K562 (cell line): ENCODE data around the gene GHR. TPM values are rescaled to one million over a fixed set of nuclear protein-coding genes. Genes with fewer than 3 reads are reported as not detected.

Experiments used
- ATAC-seq: fragments of 200-7000 bp; cut with Tn5 transposase; 3 replicates; pipeline ENCODE4 v1.9.1; 2020; ENCODE audit warnings: moderate library complexity
- BruUV-seq: library from RNA; stranded (reverse); fragments of 400-500 nt; replicated peaks from 2 replicates; lab custom pipeline; 2021; lab: Mats Ljungman, UMichigan
- CTCF ChIA-PET: fragments of 300-600 bp; formaldehyde crosslinking; extraction: SDS; loops from one replicate; lab custom pipeline; 2021; ENCODE audit warnings: low intra/inter-chr PET ratio; lab: Yijun Ruan, JAX
- POLR2A ChIA-PET: fragments of 300-600, 350-650 bp; sonication (Branson Sonifier 250); formaldehyde crosslinking; extraction: SDS; loops from one replicate; lab custom pipeline; 2021; ENCODE audit warnings: antibody characterized with exemption, inconsistent platforms; lab: Yijun Ruan, JAX
- DNase-seq, 4 experiments: peaks; one replicate each; pipeline versions ENCODE4 v3.0.0 to v3.0.0-alpha.2; 2011 to 2018; ENCODE audit warnings: low spot score in 3 of 4, mixed read lengths in 3 of 4; ENCODE audit errors: extremely low read depth in 1 of 4
- FAIRE-seq: peaks from 2 replicates; lab custom pipeline; 2011; peaks lifted over from hg19 to GRCh38; lab: Jason Lieb, UNC
- H2AFZ ChIP-seq: 2 replicates; pipeline ENCODE4 v1.6.0; 2011; ENCODE audit warnings: low read depth, low read length, control low read depth, inconsistent platforms
- H3K27ac ChIP-seq: fragments of 200-600 bp; 3 replicates; pipeline ENCODE4 v1.8.0; 2011; ENCODE audit warnings: low read depth, mild to moderate bottlenecking, control low read depth, inconsistent platforms, low read length, moderate library complexity, mixed read lengths; ENCODE audit errors: extremely low read depth
- H3K27me3 ChIP-seq, 2 experiments: fragments of 300-600 bp in 1 of 2; 2 replicates in 1 of 2; 3 replicates in 1 of 2; pipeline versions ENCODE4 v1.6.0 to v1.8.0; 2011; ENCODE audit warnings: inconsistent platforms in 2 of 2, low read length in 2 of 2, mild to moderate bottlenecking in 1 of 2, mixed read lengths in 1 of 2, moderate library complexity in 1 of 2; ENCODE audit not compliant: control insufficient read depth in 2 of 2, insufficient read depth in 2 of 2
- H3K36me3 ChIP-seq: fragments of 300-600 bp; 3 replicates; pipeline ENCODE4 v1.8.0; 2011; ENCODE audit warnings: mild to moderate bottlenecking, low read length, inconsistent platforms; ENCODE audit not compliant: control insufficient read depth, insufficient read depth
- H3K4me1 ChIP-seq, 2 experiments: fragments of 200-600 bp in 1 of 2; replicated peaks in 1 of 2; 2 replicates in 1 of 2; 3 replicates in 1 of 2; pipeline versions ENCODE4 v1.5.1 to v1.8.0; 2011; ENCODE audit warnings: inconsistent platforms in 2 of 2, low read length in 2 of 2, mild to moderate bottlenecking in 1 of 2, mixed read lengths in 1 of 2, moderate library complexity in 1 of 2; ENCODE audit not compliant: control insufficient read depth in 2 of 2, insufficient read depth in 2 of 2
- H3K4me2 ChIP-seq: 2 replicates; pipeline ENCODE4 v1.6.1; 2011; ENCODE audit warnings: low read length, control low read depth, inconsistent platforms, mixed read lengths; ENCODE audit not compliant: insufficient read depth
- H3K4me3 ChIP-seq: fragments of 200-600 bp; sonication (generic), shearing (Covaris generic); 2 replicates; pipeline ENCODE4 v1.5.1; 2016; ENCODE audit warnings: control low read depth, inconsistent platforms
- H3K79me2 ChIP-seq: fragments of 200-600 bp; 3 replicates; pipeline ENCODE4 v1.8.0; 2011; ENCODE audit warnings: low read length, inconsistent platforms; ENCODE audit not compliant: control insufficient read depth, insufficient read depth
- H3K9ac ChIP-seq, 2 experiments: 2 replicates each; pipeline versions ENCODE4 v1.6.0 to v1.6.1; 2011; ENCODE audit warnings: low read depth in 2 of 2, low read length in 2 of 2, control low read depth in 1 of 2, inconsistent platforms in 1 of 2, mild to moderate bottlenecking in 1 of 2, mixed read lengths in 1 of 2; ENCODE audit not compliant: insufficient read depth in 1 of 2
- H3K9me1 ChIP-seq: one replicate; pipeline ENCODE4 v1.6.0; 2011; ENCODE audit warnings: inconsistent platforms, mild to moderate bottlenecking, low read length, moderate library complexity; ENCODE audit not compliant: control insufficient read depth, insufficient read depth
- H3K9me3 ChIP-seq: replicated peaks from 2 replicates; pipeline ENCODE4 v1.5.1; 2011; ENCODE audit warnings: low read depth, low read length, inconsistent platforms; ENCODE audit not compliant: control insufficient read depth, insufficient read depth
- H4K20me1 ChIP-seq: replicated peaks from 2 replicates; pipeline ENCODE4 v1.6.1; 2011; ENCODE audit warnings: low read length, inconsistent platforms, mixed read lengths; ENCODE audit not compliant: control insufficient read depth, insufficient read depth
- CCNT2 ChIP-seq: IDR thresholded peaks from 2 replicates; pipeline ENCODE4 v1.6.1; 2011; ENCODE audit warnings: borderline replicate concordance, low read depth, mild to moderate bottlenecking, moderate library complexity, mixed read lengths, low read length; ENCODE audit not compliant: insufficient read length; ENCODE audit errors: extremely low read depth
- CHD2 ChIP-seq: IDR thresholded peaks from 2 replicates; pipeline ENCODE4 v1.6.1; 2011; ENCODE audit warnings: low read depth, low read length
- ELF1 ChIP-seq: fragments of 200-800 bp; sonication (Bioruptor generic); IDR thresholded peaks from 2 replicates; pipeline ENCODE4 v1.6.1; 2016; ENCODE audit warnings: missing genetic modification characterization, missing compliant biosample characterization
- ETV6 ChIP-seq, 3 experiments: fragments of 150-350 bp in 1 of 3; sonication (generic) in 1 of 3; formaldehyde crosslinking in 1 of 3; IDR thresholded peaks; 2 replicates each; pipeline versions ENCODE4 v1.6.1 to v1.8.0; 2014 to 2022; ENCODE audit warnings: borderline replicate concordance in 2 of 3, low read depth in 2 of 3, antibody characterized with exemption in 1 of 3, low read length in 1 of 3, mild to moderate bottlenecking in 1 of 3, missing genetic modification reagents in 1 of 3
- KDM5B ChIP-seq: fragments of 200-600 bp; sonication (generic); IDR thresholded peaks from 2 replicates; pipeline ENCODE4 v1.6.1; 2012; ENCODE audit warnings: low read depth, mild to moderate bottlenecking, moderate library complexity, low read length, control low read depth, inconsistent platforms; ENCODE audit not compliant: insufficient replicate concordance
- KLF1 ChIP-seq: fragments of 450-650 bp; IDR thresholded peaks from 2 replicates; pipeline ENCODE4 v1.6.1; 2016; ENCODE audit warnings: missing genetic modification characterization, missing compliant biosample characterization
- PHF20 ChIP-seq: fragments of 450-650 bp; IDR thresholded peaks from 2 replicates; pipeline ENCODE4 v1.6.1; 2018; ENCODE audit not compliant: partially characterized antibody
- RBM25 ChIP-seq: fragments of 200-400 bp; formaldehyde crosslinking; IDR thresholded peaks from 2 replicates; pipeline ENCODE4 v1.6.1; 2018; ENCODE audit warnings: low read length, low read depth, moderate library complexity; ENCODE audit not compliant: severe bottlenecking
- STAT5A ChIP-seq: IDR thresholded peaks from 2 replicates; pipeline ENCODE4 v1.6.1; 2012; ENCODE audit warnings: low read length, inconsistent platforms, borderline replicate concordance
- TAF15 ChIP-seq: fragments of 200-400 bp; formaldehyde crosslinking; IDR thresholded peaks from 2 replicates; pipeline ENCODE4 v1.6.1; 2017; ENCODE audit warnings: mild to moderate bottlenecking, low read depth, low read length, moderate library complexity
- ZC3H4 ChIP-seq: sonication (generic); formaldehyde crosslinking; IDR thresholded peaks from 2 replicates; pipeline ENCODE4 v1.9.0; 2021; ENCODE audit warnings: missing genetic modification reagents, borderline replicate concordance
- ZNF175 ChIP-seq: fragments of 200-800 bp; sonication (Bioruptor generic); IDR thresholded peaks from 2 replicates; pipeline ENCODE4 v1.6.1; 2016; ENCODE audit warnings: low read depth, mild to moderate bottlenecking, missing genetic modification characterization, missing compliant biosample characterization
- ZNF3 ChIP-seq: fragments of 250-450 bp; sonication (Bioruptor Pico); IDR thresholded peaks from 2 replicates; pipeline ENCODE4 v1.5.0; 2021; ENCODE audit warnings: mild to moderate bottlenecking, moderate library complexity
- ZNF436 ChIP-seq: fragments of 250-450, 450-650 bp; sonication (Bioruptor Pico); formaldehyde crosslinking; IDR thresholded peaks from 2 replicates; pipeline ENCODE4 v1.7.0; 2020; ENCODE audit warnings: mild to moderate bottlenecking
- ZNF507 ChIP-seq: conservative IDR thresholded peaks from 2 replicates; pipeline ENCODE4 v1.6.1; 2017; ENCODE audit warnings: missing genetic modification characterization, missing compliant biosample characterization
- WGBS: fragments of 100-300 bp; shearing (Covaris generic); methylation state at CpG from one replicate; pipeline ENCODE4 v1.1.6; 2016; ENCODE audit warnings: low coverage, mixed read lengths; ENCODE audit not compliant: insufficient coverage; ENCODE audit errors: missing lambda C conversion rate; 5-methylcytosine and 5-hydroxymethylcytosine counted together
- in situ Hi-C: fragments of 300-500 bp; cut with MboI; formaldehyde crosslinking; loops from 4 replicates; pipeline ENCODE4 v1.15.0; 2018; ENCODE audit warnings: inconsistent platforms, mixed read lengths
- intact Hi-C: fragments of 100-400 bp; cut with micrococcal nuclease; formaldehyde crosslinking; loops from 2 replicates; pipeline ENCODE4 v1.14.2; 2022
- polyA plus RNA-seq, 8 experiments: library from polyadenylated mRNA; depleted of rRNA in 4 of 8; stranded (reverse) in 5 of 8; unstranded in 3 of 8; fragments of >200 nt; fragmentation: Nextera tagmentation in 2 of 8; fragmentation: Illumina TruSeq in 1 of 8; extraction: Ambion mirVana in 2 of 8; extraction: Trizol in 1 of 8; gene quantifications; 2 replicates each; pipeline versions ENCODE4 v1.2.1 to v1.2.3, GENCODE V29; 2011 to 2014; ENCODE audit warnings: inconsistent platforms in 1 of 8, missing spikeins in 1 of 8
- total RNA-seq, 7 experiments: library from RNA; depleted of rRNA in 6 of 7; stranded (reverse); fragments of >200 nt in 6 of 7; fragmentation: Illumina TruSeq in 2 of 7; extraction: Trizol in 2 of 7; gene quantifications; 2 replicates each; pipeline versions ENCODE4 v1.2.1 to v1.2.3, GENCODE V29; 2011 to 2021; ENCODE audit warnings: low replicate concordance in 1 of 7
- TF ChIP-seq, protein P1 (sequence below), 2 experiments: fragments of 200-800 bp in 1 of 2; sonication (Bioruptor generic) in 1 of 2; sonication (generic) in 1 of 2; formaldehyde crosslinking in 1 of 2; IDR thresholded peaks in 1 of 2; conservative IDR thresholded peaks in 1 of 2; 2 replicates each; pipeline versions ENCODE4 v1.5.0 to v1.6.1; 2016 to 2020; ENCODE audit warnings: missing compliant biosample characterization in 1 of 2, missing genetic modification characterization in 1 of 2, missing genetic modification reagents in 1 of 2
- TF ChIP-seq, protein P2 (sequence below): sonication (generic); formaldehyde crosslinking; IDR thresholded peaks from 2 replicates; pipeline ENCODE4 v1.9.0; 2022; ENCODE audit warnings: mild to moderate bottlenecking, missing genetic modification reagents
- TF ChIP-seq, protein P3 (sequence below): fragments of 450-650 bp; IDR thresholded peaks from 2 replicates; pipeline ENCODE4 v1.6.1; 2016; ENCODE audit warnings: mild to moderate bottlenecking

The GHR gene
- total and polyA plus RNA-seq, 9 of the 15 experiments (the other 6 are each of a cell fraction or from before 2014, with no cell fraction given): 0.01 to 0.13 (median 0.07) TPM; not detected in 5

- CTCF ChIA-PET: no interaction called here
- BruUV-seq: no TSS peak
- 0% methylated on average over 3 of the region's 3 CpGs for WGBS
- no peak for ATAC-seq
- POLR2A ChIA-PET: interaction anchor here (1.0 kb wide), 1 partner anchor 102 kb away, joined by 6 read pairs; no protein-coding TSS in a partner anchor
- no peaks in the 10 kb centered on the region for H3K4me1 ChIP-seq
- no peaks in the 10 kb centered on the region for H3K36me3 ChIP-seq
- no peaks in the 10 kb centered on the region for H3K27me3 ChIP-seq
- no peaks in the 10 kb centered on the region for H3K79me2 ChIP-seq
- intact Hi-C loops: no loop called here
- H2AFZ ChIP-seq: no peak overlapping the region
- H3K9me1 ChIP-seq: no peaks in the 10 kb centered on the region
- in situ Hi-C loops: no loop called here
- no peaks in the 10 kb centered on the region for H3K9me3 ChIP-seq
- H3K9ac ChIP-seq: no peak overlapping the region
- H4K20me1 ChIP-seq: no peaks in the 10 kb centered on the region
- H3K4me3 ChIP-seq: no peak overlapping the region
- FAIRE-seq: no peak
- H3K4me2 ChIP-seq: no peak overlapping the region
- DNase-seq: no peak
- no peak overlapping the region for H3K27ac ChIP-seq
- TF ChIP-seq ELF1 (tag) (no peak), KDM5B (no peak), PHF20 (no peak), ZNF175 (CRISPR knock-in tag) (no peak), ZNF507 (no peak), CCNT2 (no peak), RBM25 (no peak), TAF15 (no peak), CHD2 (no peak), ZNF3 (no peak), STAT5A (no peak), KLF1 (no peak), ZC3H4 (CRISPR knock-in tag) (no peak), ETV6 (IDR thresholded peaks at IDR 0.05; ENCODE audit: borderline replicate concordance in 1 of 2, low read depth in 2 of 2, low read length in 1 of 2) (no peak), ETV6 (CRISPR knock-in tag; IDR thresholded peaks at IDR 0.05; ENCODE audit: borderline replicate concordance) (no peak), ZNF436 (CRISPR knock-in tag) (no peak)
- TF ChIP-seq, protein P1, sequence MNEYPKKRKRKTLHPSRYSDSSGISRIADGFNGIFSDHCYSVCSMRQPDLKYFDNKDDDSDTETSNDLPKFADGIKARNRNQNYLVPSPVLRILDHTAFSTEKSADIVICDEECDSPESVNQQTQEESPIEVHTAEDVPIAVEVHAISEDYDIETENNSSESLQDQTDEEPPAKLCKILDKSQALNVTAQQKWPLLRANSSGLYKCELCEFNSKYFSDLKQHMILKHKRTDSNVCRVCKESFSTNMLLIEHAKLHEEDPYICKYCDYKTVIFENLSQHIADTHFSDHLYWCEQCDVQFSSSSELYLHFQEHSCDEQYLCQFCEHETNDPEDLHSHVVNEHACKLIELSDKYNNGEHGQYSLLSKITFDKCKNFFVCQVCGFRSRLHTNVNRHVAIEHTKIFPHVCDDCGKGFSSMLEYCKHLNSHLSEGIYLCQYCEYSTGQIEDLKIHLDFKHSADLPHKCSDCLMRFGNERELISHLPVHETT (CRISPR knock-in tag; conservative IDR thresholded peaks at IDR 0.05 in 1 of 2, IDR thresholded peaks at IDR 0.05 in 1 of 2): no peak
- TF ChIP-seq, protein P2, sequence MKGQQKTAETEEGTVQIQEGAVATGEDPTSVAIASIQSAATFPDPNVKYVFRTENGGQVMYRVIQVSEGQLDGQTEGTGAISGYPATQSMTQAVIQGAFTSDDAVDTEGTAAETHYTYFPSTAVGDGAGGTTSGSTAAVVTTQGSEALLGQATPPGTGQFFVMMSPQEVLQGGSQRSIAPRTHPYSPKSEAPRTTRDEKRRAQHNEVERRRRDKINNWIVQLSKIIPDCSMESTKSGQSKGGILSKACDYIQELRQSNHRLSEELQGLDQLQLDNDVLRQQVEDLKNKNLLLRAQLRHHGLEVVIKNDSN (CRISPR knock-in tag): no peak
- TF ChIP-seq, protein P3, sequence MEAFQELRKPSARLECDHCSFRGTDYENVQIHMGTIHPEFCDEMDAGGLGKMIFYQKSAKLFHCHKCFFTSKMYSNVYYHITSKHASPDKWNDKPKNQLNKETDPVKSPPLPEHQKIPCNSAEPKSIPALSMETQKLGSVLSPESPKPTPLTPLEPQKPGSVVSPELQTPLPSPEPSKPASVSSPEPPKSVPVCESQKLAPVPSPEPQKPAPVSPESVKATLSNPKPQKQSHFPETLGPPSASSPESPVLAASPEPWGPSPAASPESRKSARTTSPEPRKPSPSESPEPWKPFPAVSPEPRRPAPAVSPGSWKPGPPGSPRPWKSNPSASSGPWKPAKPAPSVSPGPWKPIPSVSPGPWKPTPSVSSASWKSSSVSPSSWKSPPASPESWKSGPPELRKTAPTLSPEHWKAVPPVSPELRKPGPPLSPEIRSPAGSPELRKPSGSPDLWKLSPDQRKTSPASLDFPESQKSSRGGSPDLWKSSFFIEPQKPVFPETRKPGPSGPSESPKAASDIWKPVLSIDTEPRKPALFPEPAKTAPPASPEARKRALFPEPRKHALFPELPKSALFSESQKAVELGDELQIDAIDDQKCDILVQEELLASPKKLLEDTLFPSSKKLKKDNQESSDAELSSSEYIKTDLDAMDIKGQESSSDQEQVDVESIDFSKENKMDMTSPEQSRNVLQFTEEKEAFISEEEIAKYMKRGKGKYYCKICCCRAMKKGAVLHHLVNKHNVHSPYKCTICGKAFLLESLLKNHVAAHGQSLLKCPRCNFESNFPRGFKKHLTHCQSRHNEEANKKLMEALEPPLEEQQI: no peak
Observed at GRCh38 chr5:42499016-42499415, 75.8 kb downstream of the GHR start.
